ENCODE results near the gene HAO2.

GRCh38 chr1:119353836-119354235 lies 14.7 kb upstream of the HAO2 start:
- TF ChIP-seq ZFX (IDR thresholded peaks at IDR 0.05; ENCODE audit: borderline replicate concordance) (no peak), CTCF (IDR thresholded peaks at IDR 0.05) (no peak)

Measured in 22Rv1 (cell line).